Esophagus squamous epithelium (tissue), 4 donors: Measurements from ENCODE around the gene NME9.

Experiments
- CTCF ChIP-seq, 6 experiments: fragments of 450-650 bp in 4 of 6; fragments of 200-600 bp in 2 of 6; sonication (generic) in 2 of 6; IDR thresholded peaks; one replicate each; pipeline ENCODE4 v1.5.1; 2016 to 2019; ENCODE audit warnings: antibody characterized with exemption in 6 of 6, mild to moderate bottlenecking in 4 of 6, moderate library complexity in 4 of 6
- POLR2A ChIP-seq, 4 donors: fragments of 450-650 bp; IDR thresholded peaks; one replicate each; pipeline ENCODE4 v1.6.1; 2017; ENCODE audit warnings: antibody characterized with exemption in 4 of 4, mild to moderate bottlenecking in 4 of 4, moderate library complexity in 3 of 4

GRCh38 chr3:138259126-138259525 is 70.5 kb downstream of the NME9 start:
- no peak for TF ChIP-seq CTCF (IDR thresholded peaks at IDR 0.05)
- no peak for TF ChIP-seq POLR2A (IDR thresholded peaks at IDR 0.05)
